HEK293 (cell line): ENCODE data around the gene SERGEF.

Experiments used
- CTCF ChIA-PET: fragments of 350-600 bp; formaldehyde crosslinking; extraction: SDS; loops from one replicate; lab custom pipeline; 2021; ENCODE audit warnings: antibody characterized with exemption; lab: Yijun Ruan, JAX
- POLR2A ChIA-PET: fragments of 300-600 bp; formaldehyde crosslinking; extraction: SDS; loops from one replicate; lab custom pipeline; 2020; ENCODE audit warnings: antibody characterized with exemption, inconsistent platforms; lab: Yijun Ruan, JAX
- H3K27ac ChIP-seq: fragments of 200-500 bp; sonication (Bioruptor generic); 2 replicates; pipeline ENCODE4 v1.5.1; 2014; ENCODE audit warnings: low read depth, low read length, control low read depth, inconsistent platforms; ENCODE audit errors: extremely low read depth
- H3K36me3 ChIP-seq, 2 experiments: fragments of 200-500 bp in 1 of 2; sonication (Bioruptor generic) in 1 of 2; 1 replicate in 1 of 2; 2 replicates in 1 of 2; pipeline ENCODE4 v1.5.1; 2014 to 2017; ENCODE audit warnings: inconsistent platforms in 2 of 2, low read length in 2 of 2; ENCODE audit not compliant: control insufficient read depth in 2 of 2, insufficient read depth in 1 of 2
- H3K4me1 ChIP-seq: fragments of 200-500 bp; sonication (Bioruptor generic); 2 replicates; pipeline ENCODE4 v1.5.1; 2014; ENCODE audit warnings: mild to moderate bottlenecking, low read length, inconsistent platforms; ENCODE audit not compliant: control insufficient read depth, insufficient read depth
- H3K4me3 ChIP-seq: 2 replicates; pipeline ENCODE4 v1.5.1; 2011; ENCODE audit warnings: low read depth, mild to moderate bottlenecking, control low read depth, low read length, moderate library complexity
- H3K9me3 ChIP-seq: fragments of 200-500 bp; sonication (Bioruptor generic); 2 replicates; pipeline ENCODE4 v1.5.1; 2014; ENCODE audit warnings: low read depth, low read length, inconsistent platforms; ENCODE audit not compliant: control insufficient read depth, insufficient read depth
- EGR2 ChIP-seq: fragments of 450-650 bp; formaldehyde crosslinking; IDR thresholded peaks from 2 replicates; pipeline ENCODE4 v1.5.1; 2016; ENCODE audit warnings: low read depth, missing biosample characterization, missing genetic modification characterization
- GFI1B ChIP-seq: fragments of 450-650 bp; formaldehyde crosslinking; IDR thresholded peaks from 2 replicates; pipeline ENCODE4 v1.5.1; 2016; ENCODE audit warnings: missing biosample characterization, missing genetic modification characterization
- GLI2 ChIP-seq: fragments of 450-650 bp; formaldehyde crosslinking; IDR thresholded peaks from 2 replicates; pipeline ENCODE4; 2017; ENCODE audit warnings: missing biosample characterization, missing genetic modification characterization, low read depth, borderline replicate concordance
- HOXC10 ChIP-seq: sonication (generic); formaldehyde crosslinking; IDR thresholded peaks from 2 replicates; pipeline ENCODE4 v1.8.1; 2023; ENCODE audit warnings: mild to moderate bottlenecking, missing genetic modification reagents
- KLF1 ChIP-seq: fragments of 450-650 bp; formaldehyde crosslinking; IDR thresholded peaks from 2 replicates; pipeline ENCODE4 v1.5.1; 2016; ENCODE audit warnings: missing biosample characterization, missing genetic modification characterization
- KLF7 ChIP-seq: fragments of 450-650 bp; formaldehyde crosslinking; IDR thresholded peaks from 2 replicates; pipeline ENCODE4 v1.5.1; 2016; ENCODE audit warnings: missing biosample characterization, missing genetic modification characterization, borderline replicate concordance
- MEIS1 ChIP-seq: sonication (generic); formaldehyde crosslinking; IDR thresholded peaks from 2 replicates; pipeline ENCODE4 v1.8.1; 2022; ENCODE audit warnings: missing genetic modification reagents, mild to moderate bottlenecking, borderline replicate concordance
- SALL2 ChIP-seq: fragments of 450-650 bp; formaldehyde crosslinking; IDR thresholded peaks from 2 replicates; pipeline ENCODE4 v1.5.0; 2017; ENCODE audit warnings: missing biosample characterization, mild to moderate bottlenecking, missing genetic modification characterization, borderline replicate concordance
- SP2 ChIP-seq: fragments of 450-650 bp; formaldehyde crosslinking; IDR thresholded peaks from 2 replicates; pipeline ENCODE4 v1.5.1; 2016; ENCODE audit warnings: missing biosample characterization, missing genetic modification characterization
- ZBTB8A ChIP-seq: fragments of 450-650 bp; formaldehyde crosslinking; IDR thresholded peaks from 2 replicates; pipeline ENCODE4 v1.5.1; 2016; ENCODE audit warnings: missing biosample characterization, missing genetic modification characterization
- ZNF239 ChIP-seq: fragments of 450-650 bp; formaldehyde crosslinking; IDR thresholded peaks from 2 replicates; pipeline ENCODE4 v1.5.1; 2016; ENCODE audit warnings: missing biosample characterization, missing genetic modification characterization
- ZNF302 ChIP-seq: fragments of 450-650 bp; formaldehyde crosslinking; IDR thresholded peaks from 2 replicates; pipeline ENCODE4 v1.5.1; 2016; ENCODE audit warnings: missing biosample characterization, missing genetic modification characterization, low read depth
- ZNF324 ChIP-seq: fragments of 450-650 bp; formaldehyde crosslinking; IDR thresholded peaks from 2 replicates; pipeline ENCODE4 v1.5.1; 2016; ENCODE audit warnings: missing biosample characterization, missing genetic modification characterization
- ZNF350 ChIP-seq: fragments of 450-650 bp; formaldehyde crosslinking; IDR thresholded peaks from 2 replicates; pipeline ENCODE4 v1.5.0; 2017; ENCODE audit warnings: missing biosample characterization, mild to moderate bottlenecking, missing genetic modification characterization
- ZNF366 ChIP-seq: fragments of 450-650 bp; formaldehyde crosslinking; conservative IDR thresholded peaks from 2 replicates; pipeline ENCODE4 v1.5.1; 2016; ENCODE audit warnings: missing biosample characterization, missing genetic modification characterization
- ZNF549 ChIP-seq: fragments of 450-650 bp; IDR thresholded peaks from 2 replicates; pipeline ENCODE4 v1.5.1; 2018; ENCODE audit warnings: missing biosample characterization, missing genetic modification characterization, mild to moderate bottlenecking, inconsistent platforms, moderate library complexity
- ZNF560 ChIP-seq: fragments of 450-650 bp; formaldehyde crosslinking; IDR thresholded peaks from 2 replicates; pipeline ENCODE4 v1.5.1; 2017; ENCODE audit warnings: missing biosample characterization, missing genetic modification characterization, borderline replicate concordance
- ZNF596 ChIP-seq: fragments of 450-650 bp; IDR thresholded peaks from 2 replicates; pipeline ENCODE4 v1.5.0; 2018; ENCODE audit warnings: missing biosample characterization, mild to moderate bottlenecking, missing genetic modification characterization, moderate library complexity
- ZNF621 ChIP-seq: fragments of 450-650 bp; formaldehyde crosslinking; IDR thresholded peaks from 2 replicates; pipeline ENCODE4 v1.5.1; 2017; ENCODE audit warnings: missing biosample characterization, missing genetic modification characterization
- ZNF707 ChIP-seq: fragments of 450-650 bp; formaldehyde crosslinking; IDR thresholded peaks from 2 replicates; pipeline ENCODE4 v1.5.1; 2016; ENCODE audit warnings: missing biosample characterization, missing genetic modification characterization
- ZNF747 ChIP-seq: fragments of 450-650 bp; formaldehyde crosslinking; IDR thresholded peaks from 2 replicates; pipeline ENCODE4 v1.5.1; 2016; ENCODE audit warnings: missing biosample characterization, missing genetic modification characterization
- ZNF792 ChIP-seq: fragments of 450-650 bp; formaldehyde crosslinking; IDR thresholded peaks from 2 replicates; pipeline ENCODE4 v1.5.1; 2016; ENCODE audit warnings: missing biosample characterization, missing genetic modification characterization
- ZSCAN30 ChIP-seq: fragments of 450-650 bp; IDR thresholded peaks from 2 replicates; pipeline ENCODE4 v1.5.1; 2018; ENCODE audit warnings: missing biosample characterization, mild to moderate bottlenecking, missing genetic modification characterization, moderate library complexity
- TF ChIP-seq, protein P1 (sequence below): fragments of 450-650 bp; formaldehyde crosslinking; optimal IDR thresholded peaks from 2 replicates; pipeline ENCODE3; 2016; ENCODE audit warnings: missing biosample characterization, mild to moderate bottlenecking, missing genetic modification characterization
- TF ChIP-seq, protein P2 (sequence below): fragments of 450-650 bp; formaldehyde crosslinking; IDR thresholded peaks from 2 replicates; pipeline ENCODE4 v1.5.1; 2017; ENCODE audit warnings: missing biosample characterization, missing genetic modification characterization
- TF ChIP-seq, protein P3 (sequence below): fragments of 450-650 bp; formaldehyde crosslinking; IDR thresholded peaks from 2 replicates; pipeline ENCODE4 v1.5.1; 2016; ENCODE audit warnings: missing biosample characterization, missing genetic modification characterization, low read depth
- TF ChIP-seq, protein P4 (sequence below): fragments of 450-650 bp; formaldehyde crosslinking; conservative IDR thresholded peaks from 2 replicates; pipeline ENCODE4 v1.5.1; 2016; ENCODE audit warnings: low read depth, missing biosample characterization, missing genetic modification characterization

The SERGEF gene

DNA sequence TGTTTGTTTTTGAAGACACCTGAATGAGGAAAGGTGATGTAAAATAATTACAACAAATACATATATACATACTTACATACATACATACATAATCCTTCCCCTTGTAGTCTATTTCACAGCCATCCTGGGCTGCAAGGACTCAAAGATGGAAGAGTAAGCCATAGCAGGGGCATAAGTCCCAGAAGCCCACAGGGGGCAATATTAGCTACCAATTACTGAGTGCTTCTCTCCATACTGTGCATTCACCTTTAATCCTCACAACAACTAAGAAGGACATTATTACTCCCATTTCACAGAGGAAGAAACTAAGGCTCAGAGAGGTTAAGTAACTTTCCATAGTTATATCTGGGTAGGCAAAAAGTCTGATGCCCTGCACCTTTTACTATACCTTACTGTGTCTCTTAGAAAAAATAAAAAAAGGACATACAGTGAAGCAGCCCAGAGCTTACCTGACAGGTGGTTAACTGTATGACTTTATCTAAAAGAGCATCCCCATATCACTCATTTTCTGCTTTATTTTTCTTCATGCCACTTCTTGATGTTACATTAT is 2.7 kb downstream of the SERGEF start:
- ChIA-PET POLR2A (no interaction called here), CTCF (interaction anchor here (0.6 to 1.8 kb wide), 9 partner anchors 10 to 281 kb away, joined by 3 to 9 read pairs (median 4); no protein-coding TSS in a partner anchor)
- Histone ChIP-seq H3K4me3 (no peak overlapping the region), H3K36me3 (peaks cover 0 to 21% of the 10 kb centered on the region in 2 experiments; a peak in 2 of 3 replicates), H3K9me3 (no peaks in the 10 kb centered on the region), H3K27ac (no peak overlapping the region), H3K4me1 (no peaks in the 10 kb centered on the region)
- TF ChIP-seq ZNF350 (tag by site-specific recombination) (no peak), ZNF747 (no peak), SALL2 (tag by site-specific recombination) (no peak), GFI1B (tag by site-specific recombination) (no peak), ZNF596 (no peak), MEIS1 (CRISPR knock-in tag) (no peak), HOXC10 (CRISPR knock-in tag) (no peak), ZNF239 (no peak), ZBTB8A (tag by site-specific recombination) (no peak), ZSCAN30 (tag by site-specific recombination) (no peak), KLF1 (tag by site-specific recombination) (no peak), ZNF366 (tag by site-specific recombination) (no peak), SP2 (tag by site-specific recombination) (no peak), ZNF324 (no peak)
- TF ChIP-seq, protein P1, sequence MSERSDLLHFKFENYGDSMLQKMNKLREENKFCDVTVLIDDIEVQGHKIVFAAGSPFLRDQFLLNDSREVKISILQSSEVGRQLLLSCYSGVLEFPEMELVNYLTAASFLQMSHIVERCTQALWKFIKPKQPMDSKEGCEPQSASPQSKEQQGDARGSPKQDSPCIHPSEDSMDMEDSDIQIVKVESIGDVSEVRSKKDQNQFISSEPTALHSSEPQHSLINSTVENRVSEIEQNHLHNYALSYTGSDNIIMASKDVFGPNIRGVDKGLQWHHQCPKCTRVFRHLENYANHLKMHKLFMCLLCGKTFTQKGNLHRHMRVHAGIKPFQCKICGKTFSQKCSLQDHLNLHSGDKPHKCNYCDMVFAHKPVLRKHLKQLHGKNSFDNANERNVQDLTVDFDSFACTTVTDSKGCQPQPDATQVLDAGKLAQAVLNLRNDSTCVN (tag by site-specific recombination), result no peak
- TF ChIP-seq, protein P2, sequence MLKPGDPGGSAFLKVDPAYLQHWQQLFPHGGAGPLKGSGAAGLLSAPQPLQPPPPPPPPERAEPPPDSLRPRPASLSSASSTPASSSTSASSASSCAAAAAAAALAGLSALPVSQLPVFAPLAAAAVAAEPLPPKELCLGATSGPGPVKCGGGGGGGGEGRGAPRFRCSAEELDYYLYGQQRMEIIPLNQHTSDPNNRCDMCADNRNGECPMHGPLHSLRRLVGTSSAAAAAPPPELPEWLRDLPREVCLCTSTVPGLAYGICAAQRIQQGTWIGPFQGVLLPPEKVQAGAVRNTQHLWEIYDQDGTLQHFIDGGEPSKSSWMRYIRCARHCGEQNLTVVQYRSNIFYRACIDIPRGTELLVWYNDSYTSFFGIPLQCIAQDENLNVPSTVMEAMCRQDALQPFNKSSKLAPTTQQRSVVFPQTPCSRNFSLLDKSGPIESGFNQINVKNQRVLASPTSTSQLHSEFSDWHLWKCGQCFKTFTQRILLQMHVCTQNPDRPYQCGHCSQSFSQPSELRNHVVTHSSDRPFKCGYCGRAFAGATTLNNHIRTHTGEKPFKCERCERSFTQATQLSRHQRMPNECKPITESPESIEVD (tag by site-specific recombination), result no peak
- TF ChIP-seq, protein P3, sequence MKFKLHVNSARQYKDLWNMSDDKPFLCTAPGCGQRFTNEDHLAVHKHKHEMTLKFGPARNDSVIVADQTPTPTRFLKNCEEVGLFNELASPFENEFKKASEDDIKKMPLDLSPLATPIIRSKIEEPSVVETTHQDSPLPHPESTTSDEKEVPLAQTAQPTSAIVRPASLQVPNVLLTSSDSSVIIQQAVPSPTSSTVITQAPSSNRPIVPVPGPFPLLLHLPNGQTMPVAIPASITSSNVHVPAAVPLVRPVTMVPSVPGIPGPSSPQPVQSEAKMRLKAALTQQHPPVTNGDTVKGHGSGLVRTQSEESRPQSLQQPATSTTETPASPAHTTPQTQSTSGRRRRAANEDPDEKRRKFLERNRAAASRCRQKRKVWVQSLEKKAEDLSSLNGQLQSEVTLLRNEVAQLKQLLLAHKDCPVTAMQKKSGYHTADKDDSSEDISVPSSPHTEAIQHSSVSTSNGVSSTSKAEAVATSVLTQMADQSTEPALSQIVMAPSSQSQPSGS (tag by site-specific recombination), result no peak

DNA sequence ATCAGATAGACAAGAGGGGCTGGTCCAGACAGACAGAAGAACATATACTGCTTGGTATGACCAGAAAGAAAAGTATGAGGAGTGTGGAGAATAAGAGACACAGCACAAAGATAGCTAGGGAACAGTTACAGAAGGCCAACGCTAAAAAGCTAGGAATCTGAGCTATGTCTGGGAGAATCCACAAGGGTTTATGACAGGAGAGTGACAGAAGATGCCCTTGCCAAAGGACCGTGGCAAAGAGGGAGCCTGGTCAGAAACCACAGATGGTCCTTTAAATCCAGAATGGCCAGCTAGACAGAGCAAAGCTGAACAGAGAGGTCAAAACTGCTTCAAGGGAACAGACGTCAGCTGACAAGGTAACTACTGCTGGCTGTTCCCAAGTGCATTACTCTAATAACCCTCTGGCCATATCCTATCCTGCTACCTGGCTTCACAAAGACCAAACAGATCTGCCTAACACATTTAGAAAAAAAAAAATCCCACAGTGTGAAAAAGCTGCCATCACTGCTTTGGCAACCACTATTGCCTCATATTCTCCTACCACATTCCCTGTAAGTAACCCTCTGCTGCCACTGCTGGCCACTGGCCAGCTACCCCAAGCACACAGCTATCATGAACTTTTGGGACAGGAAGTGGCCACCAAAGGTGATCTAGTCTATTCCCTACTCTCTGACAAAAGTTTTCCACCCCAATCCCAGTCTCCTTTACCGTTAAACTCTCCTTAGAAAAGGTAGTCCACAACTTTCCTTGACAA is 7.3 kb downstream of the SERGEF start:
- CTCF ChIA-PET, result interaction anchor here (0.6 to 4.4 kb wide), 4 partner anchors 14 to 110 kb away, joined by 3 to 17 read pairs (median 4); no protein-coding TSS in a partner anchor
- Histone ChIP-seq H3K9me3 (no peaks in the 10 kb centered on the region), H3K27ac (no peak overlapping the region), H3K4me3 (no peak overlapping the region), H3K4me1 (no peaks in the 10 kb centered on the region), H3K36me3 (peaks cover 4 to 66% of the 10 kb centered on the region in 2 experiments; a peak in 2 of 3 replicates)
- POLR2A ChIA-PET, result no interaction called here
- TF ChIP-seq ZNF792 (tag by site-specific recombination) (no peak), GFI1B (tag by site-specific recombination) (no peak), ZNF707 (tag by site-specific recombination) (no peak), ZNF302 (tag by site-specific recombination) (no peak), ZNF549 (tag by site-specific recombination) (no peak), KLF7 (tag by site-specific recombination) (no peak), GLI2 (tag by site-specific recombination) (no peak), ZNF621 (tag by site-specific recombination) (no peak), ZNF239 (no peak), EGR2 (tag by site-specific recombination) (no peak), ZNF560 (tag by site-specific recombination) (no peak)
- TF ChIP-seq, protein P4, sequence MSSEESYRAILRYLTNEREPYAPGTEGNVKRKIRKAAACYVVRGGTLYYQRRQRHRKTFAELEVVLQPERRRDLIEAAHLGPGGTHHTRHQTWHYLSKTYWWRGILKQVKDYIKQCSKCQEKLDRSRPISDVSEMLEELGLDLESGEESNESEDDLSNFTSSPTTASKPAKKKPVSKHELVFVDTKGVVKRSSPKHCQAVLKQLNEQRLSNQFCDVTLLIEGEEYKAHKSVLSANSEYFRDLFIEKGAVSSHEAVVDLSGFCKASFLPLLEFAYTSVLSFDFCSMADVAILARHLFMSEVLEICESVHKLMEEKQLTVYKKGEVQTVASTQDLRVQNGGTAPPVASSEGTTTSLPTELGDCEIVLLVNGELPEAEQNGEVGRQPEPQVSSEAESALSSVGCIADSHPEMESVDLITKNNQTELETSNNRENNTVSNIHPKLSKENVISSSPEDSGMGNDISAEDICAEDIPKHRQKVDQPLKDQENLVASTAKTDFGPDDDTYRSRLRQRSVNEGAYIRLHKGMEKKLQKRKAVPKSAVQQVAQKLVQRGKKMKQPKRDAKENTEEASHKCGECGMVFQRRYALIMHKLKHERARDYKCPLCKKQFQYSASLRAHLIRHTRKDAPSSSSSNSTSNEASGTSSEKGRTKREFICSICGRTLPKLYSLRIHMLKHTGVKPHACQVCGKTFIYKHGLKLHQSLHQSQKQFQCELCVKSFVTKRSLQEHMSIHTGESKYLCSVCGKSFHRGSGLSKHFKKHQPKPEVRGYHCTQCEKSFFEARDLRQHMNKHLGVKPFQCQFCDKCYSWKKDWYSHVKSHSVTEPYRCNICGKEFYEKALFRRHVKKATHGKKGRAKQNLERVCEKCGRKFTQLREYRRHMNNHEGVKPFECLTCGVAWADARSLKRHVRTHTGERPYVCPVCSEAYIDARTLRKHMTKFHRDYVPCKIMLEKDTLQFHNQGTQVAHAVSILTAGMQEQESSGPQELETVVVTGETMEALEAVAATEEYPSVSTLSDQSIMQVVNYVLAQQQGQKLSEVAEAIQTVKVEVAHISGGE, result no peak
